Frontal cortex (tissue), 4 donors: ENCODE results near the gene MMP15. TPM values are rescaled to one million over a fixed set of nuclear protein-coding genes. Genes with fewer than 3 reads are reported as not detected.

Experiments
- DNase-seq, 2 donors: peaks; one replicate each; pipeline ENCODE4 v3.0.0; 2012; ENCODE audit warnings: low spot score in 2 of 2
- FAIRE-seq: peaks from 2 replicates; lab custom pipeline; 2012; peaks lifted over from hg19 to GRCh38; lab: Jason Lieb, UNC
- total RNA-seq: library from RNA; depleted of rRNA; stranded (reverse); fragments of >200 nt; gene quantifications from one replicate; pipeline ENCODE4 v1.2.3, GENCODE V29; 2014
- donor health status: control.
- donor health status: control.
- donor health status: control.

Gene MMP15
- total RNA-seq, 1 donor from 2014 or later, result 12.2 TPM

DNA sequence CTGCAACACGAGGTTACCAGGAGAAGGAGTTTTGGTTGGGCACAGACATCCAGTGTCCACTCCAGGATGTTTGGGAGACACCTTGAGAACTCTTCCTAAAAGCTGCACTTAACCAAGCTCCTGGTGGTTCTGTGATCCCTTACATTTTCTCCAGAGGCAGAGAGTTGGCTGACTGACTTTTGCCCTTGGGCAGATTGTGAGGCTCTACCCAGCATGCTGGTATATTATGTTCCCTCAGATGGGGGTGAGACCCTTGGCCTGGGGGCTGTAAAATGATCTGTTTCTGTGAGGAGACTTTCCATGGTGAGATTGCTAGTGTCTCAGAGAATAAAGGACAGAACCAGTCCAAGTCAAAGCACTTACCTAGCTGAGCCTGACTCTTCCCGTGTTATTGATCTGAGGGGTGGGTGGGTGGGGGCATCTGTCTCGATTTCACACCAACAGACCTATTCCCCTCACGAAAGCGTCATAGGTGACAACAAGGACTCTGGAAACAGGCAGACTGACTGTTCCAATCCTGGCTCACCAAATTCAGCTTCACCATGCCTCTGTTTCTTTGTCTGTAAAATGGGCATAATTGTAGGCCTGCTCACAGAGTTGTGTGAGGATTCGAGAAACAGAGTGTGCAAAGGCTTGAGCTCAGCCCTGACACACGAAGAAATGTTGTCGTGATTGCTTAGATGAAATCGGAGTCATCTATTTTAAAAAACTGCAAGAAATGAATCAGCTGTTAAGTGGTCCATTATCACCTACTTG, 12.2 kb upstream of the MMP15 start:
- DNase-seq (no peak), FAIRE-seq (no peak)

GRCh38 chr16:58016840-58017446, 8.6 kb upstream of the MMP15 start:
- DNase-seq, result no peak
- FAIRE-seq, result no peak

GRCh38 chr16:58018803-58019202, 6.8 kb upstream of the MMP15 start:
- FAIRE-seq (no peak), DNase-seq (no peak)

DNA sequence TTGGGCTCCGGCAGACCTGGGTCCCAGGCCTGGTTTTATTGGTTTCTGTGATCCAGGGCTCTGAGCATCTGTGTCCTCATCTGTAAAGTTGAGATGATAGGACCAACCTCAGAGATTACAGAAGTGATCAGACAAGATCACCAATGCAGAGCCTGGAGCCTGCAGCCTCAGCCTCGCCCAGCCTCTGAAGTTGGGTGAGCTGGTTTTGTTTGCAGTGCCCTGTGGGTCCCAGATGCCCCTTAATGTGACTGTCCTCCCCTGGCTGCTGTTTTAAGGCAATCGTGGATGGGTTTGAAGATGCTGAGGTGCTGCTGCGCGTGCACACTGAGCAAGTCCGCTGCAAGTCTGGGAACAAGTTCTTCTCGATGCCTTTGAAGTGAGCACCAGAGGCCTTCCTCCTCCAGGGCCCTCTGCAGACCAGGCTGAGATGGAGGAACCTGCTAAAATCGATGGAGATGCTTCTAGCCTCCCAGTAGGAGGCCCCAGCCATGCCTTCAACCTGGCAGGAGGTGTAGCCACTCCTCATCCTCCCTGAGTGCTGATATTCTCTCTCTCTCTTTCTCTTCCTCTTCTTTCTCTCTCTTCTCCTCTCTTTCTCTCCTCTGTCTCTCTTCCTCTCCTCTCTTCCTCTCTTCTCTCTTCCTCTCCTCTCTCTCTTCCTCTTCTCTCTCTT, 5.6 kb upstream of the MMP15 start:
- no peak for DNase-seq
- no peak for FAIRE-seq

- FAIRE-seq, result no peak
Observed at GRCh38 chr16:58020628-58021521, 4.7 kb upstream of the MMP15 start.

DNA sequence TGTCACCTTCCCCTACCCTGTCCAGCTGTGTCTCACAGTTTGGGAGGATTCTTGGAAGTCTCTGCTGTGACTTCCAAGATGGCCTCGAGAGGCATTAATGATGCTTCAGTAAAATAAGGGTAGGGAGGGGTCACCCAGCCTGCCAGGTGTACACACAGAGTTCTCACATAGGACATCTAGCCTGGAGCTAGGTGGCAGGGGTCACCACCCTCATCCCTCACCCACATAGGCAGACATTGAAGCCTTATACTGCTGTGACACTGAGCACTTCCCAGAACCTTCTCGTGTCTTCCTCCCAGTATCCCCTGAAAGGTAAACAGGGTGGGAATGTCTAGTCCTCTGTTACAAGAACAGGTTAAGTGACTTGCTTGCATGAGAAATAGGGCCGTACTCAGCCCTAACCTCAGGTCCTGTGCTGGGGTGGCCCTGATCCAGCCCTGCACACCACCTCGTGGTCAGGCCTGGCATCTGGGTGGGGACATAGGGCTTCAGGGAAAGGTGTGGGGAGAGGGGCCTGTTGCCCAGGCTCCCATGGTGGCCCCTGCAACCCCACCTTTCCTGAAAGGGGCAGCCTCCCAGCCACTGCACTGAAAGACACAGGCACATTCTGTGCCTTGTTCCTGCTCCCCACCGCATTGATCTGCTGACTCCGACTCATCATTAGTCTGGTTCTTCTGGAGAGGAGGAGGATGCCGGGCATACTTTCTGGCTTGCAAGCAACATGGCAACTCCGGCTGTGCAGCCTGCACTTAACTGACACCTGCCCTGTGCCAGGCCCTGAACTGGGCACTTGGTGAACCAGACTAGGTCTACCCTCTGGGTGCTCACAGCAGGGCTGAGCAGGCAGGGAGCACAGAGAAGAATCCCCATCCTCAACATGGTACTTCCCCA, 3.6 kb upstream of the MMP15 start:
- FAIRE-seq, result no peak
- DNase-seq, result no peak

More at GRCh38 chr16:58020628-58021521, 4.7 kb upstream of the MMP15 start:
- DNase-seq, result peak; percentile 60 to 70

- DNase-seq (peak; percentile 61 to 68), FAIRE-seq (no peak)
Observed at GRCh38 chr16:58022601-58023371, 2.8 kb upstream of the MMP15 start.

DNA sequence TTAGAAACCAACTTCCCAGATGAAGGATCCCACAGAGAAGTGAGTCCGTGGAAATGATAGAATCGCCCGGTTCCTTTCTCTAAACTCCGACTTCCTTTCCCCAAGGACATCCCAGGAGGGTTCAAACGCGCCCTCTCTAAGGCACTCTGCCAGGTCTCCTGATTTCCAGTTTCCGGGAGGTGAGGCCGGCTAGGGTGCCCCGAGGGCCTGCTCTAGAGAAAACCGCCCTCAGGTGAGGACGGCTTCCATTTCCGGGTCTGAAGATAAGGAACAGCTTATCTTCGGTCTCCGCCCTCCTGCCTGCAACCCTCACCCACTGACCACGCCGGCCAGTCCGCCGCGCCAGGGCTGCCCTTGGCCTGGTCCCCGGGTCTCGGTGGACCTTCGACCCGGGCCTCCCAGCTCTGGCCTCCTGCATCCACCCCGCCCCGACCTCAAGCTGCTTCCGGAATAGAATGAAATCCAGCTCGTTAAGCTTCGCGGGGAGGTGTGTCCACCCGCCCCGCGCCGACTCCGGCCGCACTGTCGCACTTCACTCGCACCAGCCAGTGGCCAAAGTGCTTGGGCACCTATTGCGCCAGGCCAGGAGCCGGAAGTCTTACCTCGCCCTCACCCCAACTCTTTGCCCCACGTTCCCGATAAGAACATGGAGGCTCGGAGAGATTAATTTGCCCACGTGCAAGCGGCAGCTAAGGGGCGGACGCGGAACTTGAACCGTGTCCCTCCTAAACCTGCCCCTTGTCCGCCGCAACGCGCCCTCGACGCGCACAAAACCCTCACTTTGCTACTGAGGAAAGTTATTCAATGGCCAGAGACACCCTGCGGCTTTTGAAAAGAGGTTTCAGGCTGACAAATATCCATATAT, 836 bp upstream of the MMP15 start:
- DNase-seq (peak in 1 of 2 donors; percentile 23), FAIRE-seq (no peak)

- FAIRE-seq (no peak), DNase-seq (peak; percentile 67 to 71)
Observed at GRCh38 chr16:58026139-58026704, 668 bp downstream of the MMP15 start.

DNA sequence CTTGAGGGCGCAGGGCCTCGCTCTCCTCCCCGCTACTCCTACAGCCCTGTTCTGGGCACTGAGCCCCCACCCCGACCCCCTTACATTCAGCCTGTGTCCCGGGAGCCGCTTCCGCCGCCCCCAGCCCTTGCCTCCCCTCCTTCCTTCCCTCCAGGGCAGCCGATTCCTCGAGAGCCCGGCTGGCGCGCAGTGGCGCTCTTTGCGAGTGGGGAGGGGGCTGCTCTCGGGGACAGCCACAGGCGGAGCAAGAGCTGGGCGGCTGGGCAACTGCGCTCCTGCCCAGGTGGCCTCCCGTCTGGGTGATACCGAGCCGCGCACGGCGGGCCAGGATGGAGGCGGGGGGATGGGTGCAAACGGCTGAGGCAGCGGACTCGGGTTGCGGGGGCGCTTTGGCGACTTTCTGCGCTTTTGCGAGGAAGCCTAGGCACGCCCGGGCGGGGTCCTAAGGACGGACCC, 1.2 kb downstream of the MMP15 start:
- no peak for FAIRE-seq
- DNase-seq, result no peak

- FAIRE-seq (no peak), DNase-seq (peak in 1 of 2 donors; percentile 42)
Observed at GRCh38 chr16:58027161-58027915, 1.8 kb downstream of the MMP15 start.

DNA sequence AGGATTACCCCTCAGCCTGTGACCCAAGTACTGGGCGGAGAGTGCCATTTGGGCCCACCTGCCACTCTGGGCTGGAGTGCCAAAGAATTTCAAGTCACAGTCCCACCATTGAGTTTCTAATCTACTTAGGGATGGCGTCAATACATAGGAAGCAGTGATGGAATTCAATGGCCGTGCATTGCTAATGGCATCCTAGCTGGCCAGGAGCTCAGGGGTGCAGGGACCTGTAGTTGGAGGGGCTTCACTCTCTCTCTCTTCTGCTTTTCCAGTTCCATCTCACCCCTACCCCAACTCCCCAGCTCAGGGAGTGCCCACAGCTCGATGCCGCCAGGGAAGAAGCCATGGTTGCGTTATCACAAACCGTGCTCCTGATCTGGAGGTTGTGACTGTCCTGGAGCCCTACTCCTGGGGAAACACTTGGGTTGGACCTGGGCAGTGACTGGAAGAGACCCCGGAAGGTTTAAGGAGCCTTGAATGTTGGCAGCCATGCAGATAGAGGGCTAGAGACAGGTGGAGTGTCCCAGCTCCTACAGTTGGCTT, 2.4 kb downstream of the MMP15 start:
- FAIRE-seq, result no peak

GRCh38 chr16:58028541-58029070, 3.1 kb downstream of the MMP15 start:
- FAIRE-seq, result no peak
- DNase-seq, result peak in 1 of 2 donors; percentile 17

More for the DNA sequence above, 2.4 kb downstream of the MMP15 start:
- no peak for DNase-seq

DNA sequence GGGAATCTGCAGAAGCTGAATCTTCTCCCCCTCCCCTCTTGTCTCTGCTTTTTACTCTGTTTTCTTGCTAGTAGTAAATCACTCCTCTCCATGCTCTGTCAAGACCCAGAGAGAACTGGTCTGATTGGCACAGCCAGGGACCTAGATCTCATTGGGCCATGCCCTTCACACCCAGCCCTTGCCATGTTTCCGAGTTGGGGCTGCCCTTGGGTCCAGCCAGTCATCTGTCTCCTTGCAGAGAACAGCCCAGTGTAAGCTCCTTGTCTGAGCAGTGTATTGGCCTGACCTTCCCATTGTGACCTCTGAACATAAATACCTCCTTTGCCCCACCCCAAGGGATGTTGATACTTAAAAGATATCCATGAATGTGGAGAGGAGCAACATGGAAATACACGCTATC, 3.9 kb downstream of the MMP15 start:
- DNase-seq, result no peak
- FAIRE-seq, result no peak

DNA sequence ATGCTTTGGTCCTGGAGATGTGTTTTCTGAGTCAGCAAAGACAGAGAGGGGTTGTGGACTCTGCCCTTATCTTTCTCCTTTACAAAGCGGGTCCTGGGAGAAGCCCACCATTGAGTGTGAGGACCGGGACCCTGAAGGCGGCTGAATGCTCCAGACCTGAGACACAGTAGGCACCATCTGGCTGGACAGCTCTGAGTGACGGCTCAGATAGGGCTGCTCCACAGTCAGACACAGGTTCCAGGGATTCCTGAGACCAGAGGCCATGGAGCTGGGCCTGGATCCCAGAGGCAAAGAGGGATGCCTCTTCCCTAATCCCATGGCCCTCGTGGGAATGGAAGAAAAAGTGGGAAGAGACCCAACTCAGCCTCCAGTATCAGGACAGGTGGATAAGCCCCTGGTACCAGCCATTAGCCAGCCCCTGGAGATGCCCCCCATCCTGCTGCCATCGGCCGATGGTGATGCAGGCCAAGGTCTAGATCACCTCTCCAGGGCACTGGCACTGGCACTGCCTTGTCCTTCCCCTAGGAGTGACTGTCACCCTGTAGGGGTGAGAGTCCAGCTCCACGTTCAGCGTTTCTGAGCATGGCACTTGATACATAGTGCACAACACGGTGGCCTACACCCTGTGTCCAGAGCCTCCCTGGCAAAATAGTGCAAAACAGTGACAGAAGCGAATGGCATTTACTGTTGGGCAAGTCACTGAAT, 4.7 kb downstream of the MMP15 start:
- FAIRE-seq (no peak), DNase-seq (no peak)
